GM23338 (cell line): ENCODE data around the gene CDK2. TPM values are rescaled to one million over a fixed set of nuclear protein-coding genes. Genes with fewer than 3 reads are reported as not detected.
"Not testable (repeated sequence)": the region's sequence is repeated elsewhere in the genome, so short reads cannot be mapped to it uniquely, and the experiment has no call there.

ENCODE experiments used
- ATAC-seq: fragments of 200-7000 bp; cut with Tn5 transposase; 3 replicates; pipeline ENCODE4 v1.9.1; 2020
- DNase-seq: peaks from one replicate; pipeline ENCODE4 v3.0.0-alpha.2; 2015; ENCODE audit warnings: low spot score
- H2AFZ ChIP-seq: fragments of 200-600 bp; sonication (generic); 2 replicates; pipeline ENCODE4 v1.8.0; 2016; ENCODE audit warnings: antibody characterized with exemption, mild to moderate bottlenecking, moderate library complexity
- H3F3A ChIP-seq: fragments of 200-600 bp; sonication (generic); replicated peaks from 2 replicates; pipeline ENCODE4 v1.8.0; 2017; ENCODE audit warnings: antibody characterized with exemption, mixed run types, low read depth
- H3K27ac ChIP-seq: fragments of 200-600 bp; sonication (generic); 2 replicates; pipeline ENCODE4 v1.6.1; 2016; ENCODE audit warnings: low read depth
- H3K27me3 ChIP-seq: fragments of 200-600 bp; sonication (generic); 2 replicates; pipeline ENCODE4 v1.8.0; 2016; ENCODE audit warnings: mild to moderate bottlenecking, mixed run types, moderate library complexity; ENCODE audit not compliant: insufficient read depth
- H3K36me3 ChIP-seq: fragments of 200-600 bp; sonication (generic); 2 replicates; pipeline ENCODE4 v1.8.0; 2016; ENCODE audit warnings: mild to moderate bottlenecking; ENCODE audit not compliant: insufficient read depth
- H3K4me1 ChIP-seq: fragments of 200-600 bp; sonication (generic); 2 replicates; pipeline ENCODE4 v1.8.0; 2016; ENCODE audit warnings: mild to moderate bottlenecking, moderate library complexity; ENCODE audit not compliant: insufficient read depth
- H3K4me2 ChIP-seq: fragments of 200-600 bp; sonication (generic); 2 replicates; pipeline ENCODE4 v1.7.1; 2017; ENCODE audit warnings: mixed run types
- H3K4me3 ChIP-seq: fragments of 200-600 bp; sonication (generic); 2 replicates; pipeline ENCODE4 v1.6.1; 2016; ENCODE audit warnings: mixed run types
- H3K79me2 ChIP-seq: fragments of 200-600 bp; sonication (generic); replicated peaks from 2 replicates; pipeline ENCODE4 v1.8.0; 2017; ENCODE audit warnings: mild to moderate bottlenecking; ENCODE audit not compliant: insufficient read depth
- H3K9me2 ChIP-seq: fragments of 200-600 bp; sonication (generic); 2 replicates; pipeline ENCODE4 v1.8.0; 2017; ENCODE audit not compliant: insufficient read depth
- H4K20me1 ChIP-seq: fragments of 200-600 bp; sonication (generic); replicated peaks from 2 replicates; pipeline ENCODE4 v1.8.0; 2017; ENCODE audit warnings: mild to moderate bottlenecking; ENCODE audit not compliant: insufficient read depth
- H3K27ac Mint-ChIP-seq: 2 replicates; pipeline ENCODE4 v1.8.0; 2020; ENCODE audit warnings: inconsistent platforms, mild to moderate bottlenecking, moderate library complexity, mixed read lengths
- H3K27me3 Mint-ChIP-seq: 3 replicates; pipeline ENCODE4 v1.8.0; 2022; ENCODE audit warnings: low read depth, mild to moderate bottlenecking, moderate library complexity, mixed read lengths, inconsistent platforms; ENCODE audit not compliant: insufficient read depth, poor library complexity
- H3K36me3 Mint-ChIP-seq: 3 replicates; pipeline ENCODE4 v1.8.0; 2021; ENCODE audit warnings: low read depth, mild to moderate bottlenecking, inconsistent platforms, moderate library complexity, mixed read lengths
- H3K4me1 Mint-ChIP-seq: 3 replicates; pipeline ENCODE4 v1.8.0; 2020; ENCODE audit warnings: mild to moderate bottlenecking, inconsistent platforms, mixed read lengths
- H3K4me3 Mint-ChIP-seq: 3 replicates; pipeline ENCODE4 v1.8.0; 2021; ENCODE audit warnings: moderate library complexity, mild to moderate bottlenecking, inconsistent platforms, mixed read lengths
- H3K9me3 Mint-ChIP-seq: 3 replicates; pipeline ENCODE4 v1.8.0; 2020; ENCODE audit warnings: moderate library complexity, mild to moderate bottlenecking, inconsistent platforms, mixed read lengths
- CREB1 ChIP-seq: fragments of 250-450 bp; sonication (Bioruptor Pico); IDR thresholded peaks from 2 replicates; pipeline ENCODE4 v1.5.0; 2020; ENCODE audit warnings: low read depth, mild to moderate bottlenecking, moderate library complexity
- EZH2 ChIP-seq: fragments of 200-600 bp; sonication (generic); IDR thresholded peaks from one replicate; pipeline ENCODE4 v1.8.0; 2017; ENCODE audit warnings: antibody characterized with exemption, mild to moderate bottlenecking, low read depth; ENCODE audit not compliant: unreplicated experiment
- EZH2phosphoT487 ChIP-seq: fragments of 200-600 bp; sonication (generic); IDR thresholded peaks from one replicate; pipeline ENCODE4 v1.8.1; 2018; ENCODE audit warnings: antibody characterized with exemption; ENCODE audit not compliant: unreplicated experiment
- JUNB ChIP-seq: IDR thresholded peaks from one replicate; pipeline ENCODE4 v1.6.1; 2016; ENCODE audit warnings: antibody characterized with exemption; ENCODE audit not compliant: unreplicated experiment
- NANOG ChIP-seq: IDR thresholded peaks from 2 replicates; pipeline ENCODE4 v1.6.1; 2016; ENCODE audit warnings: antibody characterized with exemption, borderline replicate concordance
- STAT1 ChIP-seq: IDR thresholded peaks from one replicate; pipeline ENCODE4 v1.6.1; 2016; ENCODE audit warnings: antibody characterized with exemption; ENCODE audit not compliant: unreplicated experiment
- ZNF114 ChIP-seq: fragments of 250-450 bp; sonication (Bioruptor Pico); IDR thresholded peaks from 2 replicates; pipeline ENCODE4 v1.5.0; 2020; ENCODE audit warnings: mild to moderate bottlenecking, moderate library complexity
- ZNF331 ChIP-seq: fragments of 250-450 bp; sonication (Bioruptor Pico); IDR thresholded peaks from 2 replicates; pipeline ENCODE4 v1.5.0; 2020; ENCODE audit warnings: low read depth, mild to moderate bottlenecking, moderate library complexity
- polyA plus RNA-seq: library from polyadenylated mRNA; unstranded; fragments of >200 nt; fragmentation: Nextera tagmentation; extraction: Ambion mirVana; gene quantifications from 2 replicates; pipeline ENCODE4 v1.2.1, GENCODE V29; 2016
- total RNA-seq: library from RNA; depleted of rRNA; stranded (reverse); fragments of >200 nt; shearing (Covaris generic); gene quantifications from 2 replicates; pipeline ENCODE4 v1.2.3, GENCODE V29; 2014
- TF ChIP-seq, protein P1 (sequence below): IDR thresholded peaks from 2 replicates; pipeline ENCODE4 v1.6.1; 2016; ENCODE audit warnings: antibody characterized with exemption
- TF ChIP-seq, protein P2 (sequence below): fragments of 250-450 bp; sonication (Bioruptor Pico); IDR thresholded peaks from 2 replicates; pipeline ENCODE4 v1.5.0; 2020; ENCODE audit warnings: mild to moderate bottlenecking, moderate library complexity

Gene CDK2
- total and polyA plus RNA-seq, 2 experiments from 2014 or later = 15.2 to 31.0 TPM

DNA sequence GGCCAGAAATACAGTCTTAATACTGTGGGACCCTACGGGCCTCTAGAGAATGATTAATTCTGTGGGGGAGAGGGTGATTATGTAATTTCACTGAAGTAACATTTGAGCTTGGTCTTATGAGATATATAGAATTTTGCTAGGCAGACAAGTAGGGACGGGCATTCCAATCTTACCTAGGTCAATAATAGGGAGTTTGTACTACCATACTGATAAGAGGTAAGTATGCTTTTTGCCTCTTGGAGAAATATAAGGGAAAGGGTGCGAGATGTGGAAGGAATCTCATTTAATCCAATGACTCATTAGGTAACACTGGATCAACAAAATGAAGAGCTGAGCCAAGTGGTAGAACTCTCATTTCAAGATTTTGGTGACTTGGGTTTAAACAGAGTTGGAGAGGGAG lies 12.4 kb downstream of the CDK2 start (continued):
- no peak for TF ChIP-seq NANOG

DNA sequence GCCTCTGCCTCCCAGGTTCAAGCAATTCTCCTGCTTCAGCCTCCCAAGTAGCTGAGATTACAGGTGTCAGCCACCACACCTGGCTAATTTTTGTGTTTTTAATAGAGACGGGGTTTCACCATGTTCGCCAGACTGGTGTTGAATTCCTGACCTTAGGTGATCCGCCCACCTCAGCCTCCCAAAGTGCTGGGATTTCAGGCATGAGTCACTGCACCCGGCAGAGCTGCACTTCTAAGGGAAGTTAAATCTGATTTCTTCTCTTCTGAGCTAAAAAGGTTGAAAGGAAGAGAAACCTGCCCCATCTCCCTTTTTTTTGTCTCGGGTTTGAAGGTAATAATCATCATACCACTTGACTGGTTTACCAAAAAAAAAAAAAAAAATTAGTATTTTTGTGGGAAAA lies 15.3 kb downstream of the CDK2 start:
- Histone ChIP-seq H3F3A (peaks cover 10% of the 10 kb centered on the region; the same call in 1 of the 2 replicates), H3K79me2 (peaks cover 33% of the 10 kb centered on the region)
- not testable (repeated sequence) for H3K9me3 Mint-ChIP-seq, H2AFZ ChIP-seq, H3K27me3 Mint-ChIP-seq, H3K4me1 Mint-ChIP-seq, H3K27ac ChIP-seq, H3K9me2 ChIP-seq, H3K36me3 ChIP-seq, H3K4me1 ChIP-seq, H4K20me1 ChIP-seq, H3K4me3 Mint-ChIP-seq, H3K27me3 ChIP-seq, H3K4me3 ChIP-seq, DNase-seq, ATAC-seq, H3K4me2 ChIP-seq, H3K27ac Mint-ChIP-seq
- peaks cover 33% of the 10 kb centered on the region for H3K36me3 Mint-ChIP-seq

DNA sequence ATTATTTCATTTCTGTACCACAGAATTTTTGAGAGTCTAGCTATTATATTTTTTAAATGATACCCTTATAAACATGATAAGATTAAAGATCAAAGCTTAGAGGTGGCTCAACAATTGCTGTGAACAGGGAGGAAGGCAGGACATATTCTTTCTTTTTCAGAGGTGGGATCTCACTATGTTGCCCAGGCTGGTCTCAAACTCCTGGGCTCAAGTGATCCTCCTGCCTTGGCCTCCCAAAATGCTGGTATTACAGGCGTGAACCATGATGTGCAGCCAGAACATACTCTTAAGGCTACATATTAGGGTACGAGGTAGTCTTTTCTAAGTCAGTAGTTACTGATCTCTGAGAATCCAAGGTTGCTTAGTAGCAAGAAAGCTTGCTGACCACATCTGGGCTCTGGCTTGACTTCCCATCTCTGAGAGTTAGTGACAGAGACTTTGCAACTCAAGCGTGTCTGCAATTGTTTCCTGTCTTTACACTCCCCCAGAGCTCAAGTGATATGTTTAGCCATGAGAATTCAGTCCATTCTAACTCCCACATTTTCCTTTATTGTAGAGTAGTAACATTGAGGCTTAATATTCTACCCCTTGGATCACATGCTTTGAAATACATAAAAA lies 15.8 kb downstream of the CDK2 start:
- no peaks in the 10 kb centered on the region for H3K9me2 ChIP-seq
- DNase-seq = no peak
- ATAC-seq = no peak
- H4K20me1 ChIP-seq = peaks cover 9% of the 10 kb centered on the region
- peaks cover 38% of the 10 kb centered on the region for H3K36me3 Mint-ChIP-seq
- no peak overlapping the region for H3K4me2 ChIP-seq
- H3F3A ChIP-seq = peaks cover 10% of the 10 kb centered on the region; the same call in 1 of the 2 replicates
- no peak overlapping the region for H3K4me3 Mint-ChIP-seq
- H3K79me2 ChIP-seq = peaks cover 27% of the 10 kb centered on the region
- peaks cover 6% of the 10 kb centered on the region; the same call in 1 of the 2 replicates for H3K36me3 ChIP-seq
- peaks cover 2% of the 10 kb centered on the region for H3K27me3 Mint-ChIP-seq
- H3K4me1 ChIP-seq = no peaks in the 10 kb centered on the region
- H3K4me1 Mint-ChIP-seq = peaks cover 3% of the 10 kb centered on the region; the same call in 1 of the 3 replicates
- H3K27me3 ChIP-seq = no peaks in the 10 kb centered on the region
- no peak overlapping the region for H3K27ac Mint-ChIP-seq
- no peak overlapping the region for H3K27ac ChIP-seq
- H3K9me3 Mint-ChIP-seq = no peaks in the 10 kb centered on the region
- H2AFZ ChIP-seq = no peak overlapping the region
- no peak overlapping the region for H3K4me3 ChIP-seq
- TF ChIP-seq, protein P1, sequence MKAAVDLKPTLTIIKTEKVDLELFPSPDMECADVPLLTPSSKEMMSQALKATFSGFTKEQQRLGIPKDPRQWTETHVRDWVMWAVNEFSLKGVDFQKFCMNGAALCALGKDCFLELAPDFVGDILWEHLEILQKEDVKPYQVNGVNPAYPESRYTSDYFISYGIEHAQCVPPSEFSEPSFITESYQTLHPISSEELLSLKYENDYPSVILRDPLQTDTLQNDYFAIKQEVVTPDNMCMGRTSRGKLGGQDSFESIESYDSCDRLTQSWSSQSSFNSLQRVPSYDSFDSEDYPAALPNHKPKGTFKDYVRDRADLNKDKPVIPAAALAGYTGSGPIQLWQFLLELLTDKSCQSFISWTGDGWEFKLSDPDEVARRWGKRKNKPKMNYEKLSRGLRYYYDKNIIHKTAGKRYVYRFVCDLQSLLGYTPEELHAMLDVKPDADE = no peak
- TF ChIP-seq NANOG (no peak), ZNF114 (CRISPR knock-in tag) (no peak), EZH2 (no peak), ZNF331 (CRISPR knock-in tag) (no peak), JUNB (no peak), STAT1 (no peak), EZH2phosphoT487 (no peak), CREB1 (CRISPR knock-in tag) (no peak)
- TF ChIP-seq, protein P2, sequence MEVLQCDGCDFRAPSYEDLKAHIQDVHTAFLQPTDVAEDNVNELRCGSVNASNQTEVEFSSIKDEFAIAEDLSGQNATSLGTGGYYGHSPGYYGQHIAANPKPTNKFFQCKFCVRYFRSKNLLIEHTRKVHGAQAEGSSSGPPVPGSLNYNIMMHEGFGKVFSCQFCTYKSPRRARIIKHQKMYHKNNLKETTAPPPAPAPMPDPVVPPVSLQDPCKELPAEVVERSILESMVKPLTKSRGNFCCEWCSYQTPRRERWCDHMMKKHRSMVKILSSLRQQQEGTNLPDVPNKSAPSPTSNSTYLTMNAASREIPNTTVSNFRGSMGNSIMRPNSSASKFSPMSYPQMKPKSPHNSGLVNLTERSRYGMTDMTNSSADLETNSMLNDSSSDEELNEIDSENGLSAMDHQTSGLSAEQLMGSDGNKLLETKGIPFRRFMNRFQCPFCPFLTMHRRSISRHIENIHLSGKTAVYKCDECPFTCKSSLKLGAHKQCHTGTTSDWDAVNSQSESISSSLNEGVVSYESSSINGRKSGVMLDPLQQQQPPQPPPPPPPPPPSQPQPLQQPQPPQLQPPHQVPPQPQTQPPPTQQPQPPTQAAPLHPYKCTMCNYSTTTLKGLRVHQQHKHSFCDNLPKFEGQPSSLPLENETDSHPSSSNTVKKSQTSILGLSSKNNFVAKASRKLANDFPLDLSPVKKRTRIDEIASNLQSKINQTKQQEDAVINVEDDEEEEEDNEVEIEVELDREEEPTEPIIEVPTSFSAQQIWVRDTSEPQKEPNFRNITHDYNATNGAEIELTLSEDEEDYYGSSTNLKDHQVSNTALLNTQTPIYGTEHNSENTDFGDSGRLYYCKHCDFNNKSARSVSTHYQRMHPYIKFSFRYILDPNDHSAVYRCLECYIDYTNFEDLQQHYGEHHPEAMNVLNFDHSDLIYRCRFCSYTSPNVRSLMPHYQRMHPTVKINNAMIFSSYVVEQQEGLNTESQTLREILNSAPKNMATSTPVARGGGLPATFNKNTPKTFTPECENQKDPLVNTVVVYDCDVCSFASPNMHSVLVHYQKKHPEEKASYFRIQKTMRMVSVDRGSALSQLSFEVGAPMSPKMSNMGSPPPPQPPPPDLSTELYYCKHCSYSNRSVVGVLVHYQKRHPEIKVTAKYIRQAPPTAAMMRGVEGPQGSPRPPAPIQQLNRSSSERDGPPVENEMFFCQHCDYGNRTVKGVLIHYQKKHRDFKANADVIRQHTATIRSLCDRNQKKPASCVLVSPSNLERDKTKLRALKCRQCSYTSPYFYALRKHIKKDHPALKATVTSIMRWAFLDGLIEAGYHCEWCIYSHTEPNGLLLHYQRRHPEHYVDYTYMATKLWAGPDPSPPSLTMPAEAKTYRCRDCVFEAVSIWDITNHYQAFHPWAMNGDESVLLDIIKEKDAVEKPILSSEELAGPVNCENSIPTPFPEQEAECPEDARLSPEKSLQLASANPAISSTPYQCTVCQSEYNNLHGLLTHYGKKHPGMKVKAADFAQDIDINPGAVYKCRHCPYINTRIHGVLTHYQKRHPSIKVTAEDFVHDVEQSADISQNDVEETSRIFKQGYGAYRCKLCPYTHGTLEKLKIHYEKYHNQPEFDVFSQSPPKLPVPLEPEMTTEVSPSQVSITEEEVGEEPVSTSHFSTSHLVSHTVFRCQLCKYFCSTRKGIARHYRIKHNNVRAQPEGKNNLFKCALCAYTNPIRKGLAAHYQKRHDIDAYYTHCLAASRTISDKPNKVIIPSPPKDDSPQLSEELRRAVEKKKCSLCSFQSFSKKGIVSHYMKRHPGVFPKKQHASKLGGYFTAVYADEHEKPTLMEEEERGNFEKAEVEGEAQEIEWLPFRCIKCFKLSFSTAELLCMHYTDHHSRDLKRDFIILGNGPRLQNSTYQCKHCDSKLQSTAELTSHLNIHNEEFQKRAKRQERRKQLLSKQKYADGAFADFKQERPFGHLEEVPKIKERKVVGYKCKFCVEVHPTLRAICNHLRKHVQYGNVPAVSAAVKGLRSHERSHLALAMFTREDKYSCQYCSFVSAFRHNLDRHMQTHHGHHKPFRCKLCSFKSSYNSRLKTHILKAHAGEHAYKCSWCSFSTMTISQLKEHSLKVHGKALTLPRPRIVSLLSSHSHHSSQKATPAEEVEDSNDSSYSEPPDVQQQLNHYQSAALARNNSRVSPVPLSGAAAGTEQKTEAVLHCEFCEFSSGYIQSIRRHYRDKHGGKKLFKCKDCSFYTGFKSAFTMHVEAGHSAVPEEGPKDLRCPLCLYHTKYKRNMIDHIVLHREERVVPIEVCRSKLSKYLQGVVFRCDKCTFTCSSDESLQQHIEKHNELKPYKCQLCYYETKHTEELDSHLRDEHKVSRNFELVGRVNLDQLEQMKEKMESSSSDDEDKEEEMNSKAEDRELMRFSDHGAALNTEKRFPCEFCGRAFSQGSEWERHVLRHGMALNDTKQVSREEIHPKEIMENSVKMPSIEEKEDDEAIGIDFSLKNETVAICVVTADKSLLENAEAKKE (CRISPR knock-in tag) = no peak
